ENCODE measurements around the gene FAM89A. TPM values are rescaled to one million over a fixed set of nuclear protein-coding genes. Genes with fewer than 3 reads are reported as not detected.

FAM89A gene
- total and polyA plus RNA-seq, 9 of the 15 experiments (the other 6 are each of a cell fraction or from before 2014, with no cell fraction given) = 8.7 to 66.2 (median 43.3) TPM

DNA sequence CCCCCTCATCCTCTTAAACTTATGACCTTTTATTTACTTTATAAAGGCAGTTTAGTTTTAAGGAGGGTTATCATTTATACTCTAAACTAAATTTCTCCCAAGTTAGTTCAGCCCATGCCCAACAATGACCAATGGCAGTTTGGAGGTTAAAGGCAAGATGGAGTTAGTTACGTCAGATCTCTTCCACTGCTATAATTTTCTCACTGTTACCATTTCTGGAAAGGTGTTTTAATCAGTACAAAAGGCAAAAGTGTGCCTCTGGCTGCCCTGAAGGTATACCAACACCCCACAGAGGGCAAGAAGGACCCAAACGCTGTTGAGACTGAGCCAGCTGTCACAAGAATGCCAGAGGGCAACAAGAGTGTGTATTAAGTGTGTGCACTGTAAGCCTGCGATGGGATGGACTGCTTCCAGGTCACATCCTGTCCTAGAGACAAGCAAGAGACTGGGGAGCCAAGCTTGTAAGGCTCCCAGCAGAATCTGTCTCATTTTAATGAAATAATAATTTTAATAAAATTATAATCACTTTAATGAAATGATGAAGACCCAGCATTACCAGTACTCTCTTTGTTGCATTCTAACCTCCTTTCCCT is 32.5 kb upstream of the FAM89A start:
- Histone ChIP-seq H3K9me1 (ENCODE audit: control insufficient read depth, insufficient read depth, low read length) (no peaks in the 10 kb centered on the region), H3K27ac (ENCODE audit: extremely low read depth, low read depth, low read length) (no peak overlapping the region), H3K4me1 (replicated peaks in 1 of 2; ENCODE audit: control insufficient read depth in 2 of 2, insufficient read depth in 2 of 2, low read length in 2 of 2) (peaks cover 0 to 17% of the 10 kb centered on the region in 2 experiments; a peak in 3 of 5 replicates), H3K4me3 (no peak overlapping the region), H3K9ac (ENCODE audit: insufficient read depth in 1 of 2, low read depth in 2 of 2, low read length in 2 of 2) (no peak overlapping the region), H3K4me2 (ENCODE audit: insufficient read depth, low read length) (no peak overlapping the region), H3K36me3 (ENCODE audit: control insufficient read depth, insufficient read depth, low read length) (no peaks in the 10 kb centered on the region), H4K20me1 (replicated peaks; ENCODE audit: control insufficient read depth, insufficient read depth, low read length) (no peaks in the 10 kb centered on the region), H3K27me3 (ENCODE audit: control insufficient read depth in 2 of 2, insufficient read depth in 2 of 2, low read length in 2 of 2) (no peaks in the 10 kb centered on the region), H3K9me3 (replicated peaks; ENCODE audit: control insufficient read depth, insufficient read depth, low read depth, low read length) (no peaks in the 10 kb centered on the region; the same call in 1 of the 2 replicates), H2AFZ (ENCODE audit: low read depth, low read length) (peak overlapping the region; percentile 16; the same call in 1 of the 2 replicates), H3K79me2 (ENCODE audit: control insufficient read depth, insufficient read depth, low read length) (no peaks in the 10 kb centered on the region)
- FAIRE-seq (no peak), ATAC-seq (no peak), DNase-seq (ENCODE audit: extremely low read depth in 1 of 4, low spot score in 3 of 4) (no peak)
- no TSS peak for BruUV-seq (replicated peaks)
- ChIA-PET POLR2A (interaction anchor here (1.0 to 1.4 kb wide), 3 partner anchors 9 to 134 kb away, joined by 4 to 5 read pairs (median 4); no protein-coding TSS in a partner anchor), CTCF (ENCODE audit: low intra/inter-chr PET ratio) (no interaction called here)
- 56% methylated on average over 3 of the region's 3 CpGs for WGBS (ENCODE audit: insufficient coverage, low coverage, missing lambda C conversion rate)
- in situ Hi-C loops (cut with MboI) = no loop called here
- intact Hi-C loops (cut with micrococcal nuclease) = no loop called here
- TF ChIP-seq MIER1 (IDR thresholded peaks at IDR 0.05; ENCODE audit: low read depth) = no peak
- TF ChIP-seq PHB (CRISPR knock-in tag; IDR thresholded peaks at IDR 0.05) = no peak
- TF ChIP-seq GTF2A2 (tag; IDR thresholded peaks at IDR 0.05) = peak; percentile 90
- TF ChIP-seq KLF10 (CRISPR knock-in tag; IDR thresholded peaks at IDR 0.05) = 0 out of 2 replicates have a peak, but pooled peaks have one; percentile 42
- TF ChIP-seq NFIC (IDR thresholded peaks at IDR 0.05) = no peak
- TF ChIP-seq ZNF274 (IDR thresholded peaks at IDR 0.05; ENCODE audit: borderline replicate concordance, low read depth, low read length) = no peak
- no peak for TF ChIP-seq ZBTB1 (CRISPR knock-in tag; IDR thresholded peaks at IDR 0.05; ENCODE audit: borderline replicate concordance, low read depth)
- no peak for TF ChIP-seq SIN3B (IDR thresholded peaks at IDR 0.05; ENCODE audit: low read depth)
- peak; percentile 91 for TF ChIP-seq PTRF (tag; IDR thresholded peaks at IDR 0.05)
- peak; percentile 98 for TF ChIP-seq SMAD4 (CRISPR knock-in tag; conservative IDR thresholded peaks at IDR 0.05)
- TF ChIP-seq TEAD1 (CRISPR knock-in tag; IDR thresholded peaks at IDR 0.05) = peak in 1 of 2 experiments; percentile 95; a peak in 2 of 4 replicates
- 0 out of 2 replicates have a peak, but pooled peaks have one; percentile 26 for TF ChIP-seq OTX1 (CRISPR knock-in tag; IDR thresholded peaks at IDR 0.05)
- TF ChIP-seq ZNF133 (CRISPR knock-in tag; IDR thresholded peaks at IDR 0.05) = 0 out of 2 replicates have a peak, but pooled peaks have one; percentile 79
- no peak for TF ChIP-seq SPI1 (IDR thresholded peaks at IDR 0.05; ENCODE audit: borderline replicate concordance, low read depth, low read length)
- TF ChIP-seq, protein P1, sequence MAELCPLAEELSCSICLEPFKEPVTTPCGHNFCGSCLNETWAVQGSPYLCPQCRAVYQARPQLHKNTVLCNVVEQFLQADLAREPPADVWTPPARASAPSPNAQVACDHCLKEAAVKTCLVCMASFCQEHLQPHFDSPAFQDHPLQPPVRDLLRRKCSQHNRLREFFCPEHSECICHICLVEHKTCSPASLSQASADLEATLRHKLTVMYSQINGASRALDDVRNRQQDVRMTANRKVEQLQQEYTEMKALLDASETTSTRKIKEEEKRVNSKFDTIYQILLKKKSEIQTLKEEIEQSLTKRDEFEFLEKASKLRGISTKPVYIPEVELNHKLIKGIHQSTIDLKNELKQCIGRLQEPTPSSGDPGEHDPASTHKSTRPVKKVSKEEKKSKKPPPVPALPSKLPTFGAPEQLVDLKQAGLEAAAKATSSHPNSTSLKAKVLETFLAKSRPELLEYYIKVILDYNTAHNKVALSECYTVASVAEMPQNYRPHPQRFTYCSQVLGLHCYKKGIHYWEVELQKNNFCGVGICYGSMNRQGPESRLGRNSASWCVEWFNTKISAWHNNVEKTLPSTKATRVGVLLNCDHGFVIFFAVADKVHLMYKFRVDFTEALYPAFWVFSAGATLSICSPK (IDR thresholded peaks at IDR 0.05; ENCODE audit: borderline replicate concordance) = no peak
- no peak for TF ChIP-seq ZNF124 (CRISPR knock-in tag; IDR thresholded peaks at IDR 0.05)
- no peak for TF ChIP-seq CCNT2 (IDR thresholded peaks at IDR 0.05; ENCODE audit: borderline replicate concordance, extremely low read depth, insufficient read length, low read depth, low read length)
- no peak for TF ChIP-seq MCM3 (IDR thresholded peaks at IDR 0.05)
- no peak for TF ChIP-seq ZNF57 (CRISPR knock-in tag; IDR thresholded peaks at IDR 0.05)
- TF ChIP-seq PHF8 (IDR thresholded peaks at IDR 0.05; ENCODE audit: borderline replicate concordance, low read length) = no peak
- TF ChIP-seq SIX5 (IDR thresholded peaks at IDR 0.05; ENCODE audit: borderline replicate concordance in 1 of 2, insufficient read depth in 1 of 2, low read depth in 1 of 2, low read length in 2 of 2) = no peak
- peak; percentile 79; the same call in 1 of the 2 replicates for TF ChIP-seq ERF (CRISPR knock-in tag; IDR thresholded peaks at IDR 0.05)
- no peak for TF ChIP-seq ZNF764 (CRISPR knock-in tag; IDR thresholded peaks at IDR 0.05; ENCODE audit: low read depth)
- TF ChIP-seq RHOXF2B (CRISPR knock-in tag; conservative IDR thresholded peaks at IDR 0.05) = peak; percentile 88; the same call in 1 of the 2 replicates

All from K562 (cell line).